Measurements from ENCODE around the gene CPED1. TPM values are rescaled to one million over a fixed set of nuclear protein-coding genes. Genes with fewer than 3 reads are reported as not detected.
"Not testable (repeated sequence)": the region's sequence is repeated elsewhere in the genome, so short reads cannot be mapped to it uniquely, and the experiment has no call there.

Gene CPED1
- total RNA-seq, 1 donor from 2014 or later, result 4.3 TPM

DNA sequence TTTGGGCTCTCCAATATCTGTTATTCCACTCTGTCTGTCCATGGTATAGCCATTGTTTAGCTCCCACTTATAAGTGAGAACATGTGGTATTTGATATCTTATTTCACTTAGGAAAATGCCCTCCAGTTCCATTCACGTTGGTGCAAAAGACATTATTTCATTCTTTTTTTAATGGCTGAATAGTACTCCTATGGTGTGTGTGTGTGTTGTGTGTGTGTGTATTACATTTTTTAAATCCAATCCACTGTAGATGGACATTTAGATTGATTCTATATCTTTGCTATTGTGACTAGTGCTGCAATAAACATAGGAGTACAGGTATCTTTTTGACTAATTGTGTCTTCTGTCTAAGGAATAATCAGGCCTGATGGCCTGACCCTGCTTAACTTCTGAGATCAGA is 7.4 kb upstream of the CPED1 start:
- Mint-ChIP-seq H3K27ac (ENCODE audit: unreplicated experiment) (no peak overlapping the region), H3K27me3 (ENCODE audit: low read depth) (no peaks in the 10 kb centered on the region), H3K4me1 (peaks cover 9% of the 10 kb centered on the region), H3K4me3 (no peak overlapping the region), H3K36me3 (ENCODE audit: low read depth) (no peaks in the 10 kb centered on the region), H3K9me3 (no peaks in the 10 kb centered on the region)
- TF ChIP-seq, protein P1, sequence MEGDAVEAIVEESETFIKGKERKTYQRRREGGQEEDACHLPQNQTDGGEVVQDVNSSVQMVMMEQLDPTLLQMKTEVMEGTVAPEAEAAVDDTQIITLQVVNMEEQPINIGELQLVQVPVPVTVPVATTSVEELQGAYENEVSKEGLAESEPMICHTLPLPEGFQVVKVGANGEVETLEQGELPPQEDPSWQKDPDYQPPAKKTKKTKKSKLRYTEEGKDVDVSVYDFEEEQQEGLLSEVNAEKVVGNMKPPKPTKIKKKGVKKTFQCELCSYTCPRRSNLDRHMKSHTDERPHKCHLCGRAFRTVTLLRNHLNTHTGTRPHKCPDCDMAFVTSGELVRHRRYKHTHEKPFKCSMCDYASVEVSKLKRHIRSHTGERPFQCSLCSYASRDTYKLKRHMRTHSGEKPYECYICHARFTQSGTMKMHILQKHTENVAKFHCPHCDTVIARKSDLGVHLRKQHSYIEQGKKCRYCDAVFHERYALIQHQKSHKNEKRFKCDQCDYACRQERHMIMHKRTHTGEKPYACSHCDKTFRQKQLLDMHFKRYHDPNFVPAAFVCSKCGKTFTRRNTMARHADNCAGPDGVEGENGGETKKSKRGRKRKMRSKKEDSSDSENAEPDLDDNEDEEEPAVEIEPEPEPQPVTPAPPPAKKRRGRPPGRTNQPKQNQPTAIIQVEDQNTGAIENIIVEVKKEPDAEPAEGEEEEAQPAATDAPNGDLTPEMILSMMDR (conservative IDR thresholded peaks at IDR 0.05), result no peak
- no peak for DNase-seq (ENCODE audit: low read depth, low spot score)

DNA sequence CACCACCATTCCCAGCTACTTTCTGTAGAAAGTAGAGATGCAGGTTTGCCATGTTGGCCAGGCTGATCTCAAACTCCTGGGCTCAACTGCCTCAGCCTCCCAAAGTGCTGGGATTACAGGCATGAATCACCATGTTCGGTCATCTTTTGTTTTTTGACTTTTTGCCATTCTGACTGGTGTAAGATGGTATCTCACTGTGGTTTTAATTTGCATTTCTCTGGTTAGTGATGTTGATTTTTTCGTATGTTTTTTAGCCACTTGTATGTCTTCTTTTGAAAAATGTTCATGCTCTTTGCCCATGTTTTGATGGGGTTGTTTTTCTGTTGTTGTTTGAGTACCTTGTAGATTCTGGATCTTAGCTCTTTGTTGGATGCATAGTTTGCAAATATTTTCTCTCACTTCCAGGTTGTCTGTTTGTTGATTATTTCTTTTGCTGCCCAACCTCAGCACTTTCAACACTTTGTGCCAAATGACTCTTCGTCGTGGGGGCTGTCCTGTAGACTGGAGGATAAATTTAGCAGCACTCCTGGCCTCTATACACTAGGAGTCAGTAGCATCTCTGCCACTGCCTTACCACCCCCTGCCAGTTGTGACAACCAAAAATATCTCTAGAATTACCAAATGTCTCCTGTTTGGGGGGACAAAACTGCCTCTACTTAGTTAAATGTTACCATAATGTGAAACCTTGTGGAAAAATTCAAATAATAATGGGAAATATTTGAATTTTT is 6.5 kb upstream of the CPED1 start:
- Mint-ChIP-seq H3K27ac (ENCODE audit: unreplicated experiment) (peak overlapping the region; percentile 35), H3K4me3 (no peak overlapping the region), H3K4me1 (peaks cover 9% of the 10 kb centered on the region), H3K9me3 (no peaks in the 10 kb centered on the region), H3K36me3 (ENCODE audit: low read depth) (no peaks in the 10 kb centered on the region), H3K27me3 (ENCODE audit: low read depth) (no peaks in the 10 kb centered on the region)
- no peak for DNase-seq (ENCODE audit: low read depth, low spot score)
- TF ChIP-seq, protein P1 (conservative IDR thresholded peaks at IDR 0.05), result no peak

DNA sequence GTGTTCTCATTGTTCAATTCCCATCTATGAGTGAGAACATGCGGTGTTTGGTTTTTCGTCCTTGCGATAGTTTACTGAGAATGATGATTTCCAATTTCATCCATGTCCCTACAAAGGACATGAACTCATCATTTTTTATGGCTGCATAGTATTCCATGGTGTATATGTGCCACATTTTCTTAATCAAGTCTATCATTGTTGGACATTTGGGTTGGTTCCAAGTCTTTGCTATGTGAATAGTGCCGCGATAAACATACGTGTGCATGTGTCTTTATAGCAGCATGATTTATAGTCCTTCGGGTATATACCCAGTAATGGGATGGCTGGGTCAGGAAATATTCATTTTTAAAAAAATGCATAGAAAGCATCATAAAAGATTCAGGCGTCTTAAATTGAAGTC is 4.9 kb upstream of the CPED1 start:
- not testable (repeated sequence) for DNase-seq (ENCODE audit: low read depth, low spot score); H3K27ac Mint-ChIP-seq (ENCODE audit: unreplicated experiment); H3K9me3 Mint-ChIP-seq; H3K36me3 Mint-ChIP-seq (ENCODE audit: low read depth); H3K4me3 Mint-ChIP-seq
- H3K4me1 Mint-ChIP-seq, result peaks cover 23% of the 10 kb centered on the region
- H3K27me3 Mint-ChIP-seq (ENCODE audit: low read depth), result peaks cover 11% of the 10 kb centered on the region

DNA sequence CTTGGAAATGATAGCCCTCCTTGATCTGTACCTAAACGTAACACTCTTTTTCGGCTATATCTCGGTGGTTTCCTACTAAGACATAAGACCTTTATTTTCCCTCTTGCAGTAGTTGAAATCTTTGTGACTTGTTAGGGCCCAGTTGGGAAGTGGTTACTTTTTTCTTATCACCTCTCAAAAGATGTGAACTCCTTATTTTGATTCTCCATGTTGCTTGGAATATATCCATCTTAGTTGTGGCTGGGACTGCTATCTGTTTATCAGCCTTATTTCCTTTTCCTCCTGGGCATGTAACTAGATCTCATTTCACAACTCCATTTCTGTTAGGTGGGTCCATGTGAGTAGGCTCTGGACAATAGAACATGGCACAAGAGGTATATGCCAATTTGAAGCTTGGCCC is 4.1 kb upstream of the CPED1 start:
- H3K36me3 Mint-ChIP-seq (ENCODE audit: low read depth), result no peaks in the 10 kb centered on the region
- TF ChIP-seq, protein P1 (conservative IDR thresholded peaks at IDR 0.05), result no peak
- H3K4me3 Mint-ChIP-seq, result no peak overlapping the region
- no peaks in the 10 kb centered on the region for H3K9me3 Mint-ChIP-seq
- DNase-seq (ENCODE audit: low read depth, low spot score), result no peak
- H3K4me1 Mint-ChIP-seq, result peaks cover 31% of the 10 kb centered on the region
- peaks cover 19% of the 10 kb centered on the region for H3K27me3 Mint-ChIP-seq (ENCODE audit: low read depth)
- H3K27ac Mint-ChIP-seq (ENCODE audit: unreplicated experiment), result no peak overlapping the region

DNA sequence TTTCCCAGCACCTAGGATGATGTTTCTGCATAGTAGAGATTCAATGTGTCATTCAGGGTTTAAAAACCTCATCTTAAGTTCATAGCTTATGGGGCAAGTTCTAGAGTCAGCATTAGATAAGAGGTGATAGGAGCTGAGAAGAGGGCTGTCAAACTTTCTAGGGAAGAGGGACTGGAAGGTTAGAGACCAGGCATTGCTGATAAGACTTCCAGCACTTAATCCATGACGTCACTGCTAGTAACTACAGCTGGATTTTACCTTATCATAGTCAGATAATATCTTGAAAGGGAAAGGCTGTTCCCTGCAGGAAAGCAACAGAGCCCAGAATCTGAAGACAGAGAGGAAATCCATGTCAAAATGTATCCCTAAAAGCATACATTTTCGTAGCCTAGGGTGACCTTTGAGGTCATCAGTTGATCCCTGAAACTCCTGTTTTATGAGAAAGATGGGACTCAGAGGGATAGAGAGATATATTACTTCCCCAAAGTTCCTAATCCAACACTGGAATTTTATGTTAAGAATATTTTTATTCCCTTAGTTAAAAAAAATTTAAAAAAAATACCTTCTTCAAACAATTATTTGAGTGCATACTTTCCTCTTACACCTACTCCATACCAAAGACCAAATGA is 3.3 kb upstream of the CPED1 start:
- TF ChIP-seq, protein P1 (conservative IDR thresholded peaks at IDR 0.05), result no peak
- no peak overlapping the region for H3K27ac Mint-ChIP-seq (ENCODE audit: unreplicated experiment)
- no peak for DNase-seq (ENCODE audit: low read depth, low spot score)
- no peaks in the 10 kb centered on the region for H3K36me3 Mint-ChIP-seq (ENCODE audit: low read depth)
- peaks cover 28% of the 10 kb centered on the region for H3K4me1 Mint-ChIP-seq
- no peaks in the 10 kb centered on the region for H3K9me3 Mint-ChIP-seq
- no peak overlapping the region for H3K4me3 Mint-ChIP-seq
- H3K27me3 Mint-ChIP-seq (ENCODE audit: low read depth), result peaks cover 27% of the 10 kb centered on the region

DNA sequence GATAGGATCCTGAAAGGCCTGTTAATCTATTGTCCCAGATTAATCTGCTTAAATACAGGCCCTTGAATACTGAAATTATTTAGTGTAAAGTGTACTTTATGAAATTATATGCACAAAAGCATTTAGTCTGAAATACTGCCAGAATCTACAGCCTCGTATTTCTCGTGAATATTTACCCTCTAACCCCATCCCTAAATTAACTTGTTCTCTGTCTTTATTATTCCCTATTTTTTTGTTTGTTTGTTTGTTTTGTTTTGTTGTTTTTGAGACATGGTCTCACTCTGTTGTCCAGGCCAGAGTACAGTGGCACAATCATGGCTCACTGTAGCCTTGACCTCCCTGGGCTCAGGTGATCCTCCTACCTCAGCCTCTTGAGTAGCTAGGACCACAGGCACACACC is 2.7 kb upstream of the CPED1 start:
- no peaks in the 10 kb centered on the region for H3K36me3 Mint-ChIP-seq (ENCODE audit: low read depth)
- H3K9me3 Mint-ChIP-seq, result no peaks in the 10 kb centered on the region
- no peak for DNase-seq (ENCODE audit: low read depth, low spot score)
- peaks cover 33% of the 10 kb centered on the region for H3K27me3 Mint-ChIP-seq (ENCODE audit: low read depth)
- peaks cover 25% of the 10 kb centered on the region for H3K4me1 Mint-ChIP-seq
- no peak overlapping the region for H3K27ac Mint-ChIP-seq (ENCODE audit: unreplicated experiment)
- TF ChIP-seq, protein P1 (conservative IDR thresholded peaks at IDR 0.05), result no peak
- no peak overlapping the region for H3K4me3 Mint-ChIP-seq
